Measurements from ENCODE around the gene LPP. TPM values are rescaled to one million over a fixed set of nuclear protein-coding genes. Genes with fewer than 3 reads are reported as not detected.

LPP gene
- polyA plus RNA-seq, 2 of the 4 experiments (the other 2 are of a cell fraction) = 11.0 to 30.8 TPM

- TF ChIP-seq SREBF2 (IDR thresholded peaks at IDR 0.05) = no peak
- TF ChIP-seq MAFK (IDR thresholded peaks at IDR 0.05; ENCODE audit: partially characterized antibody) = peak; percentile 68
- TF ChIP-seq NPAS2 (CRISPR knock-in tag; IDR thresholded peaks at IDR 0.05; ENCODE audit: borderline replicate concordance) = no peak
- no peak for TF ChIP-seq USF2 (IDR thresholded peaks at IDR 0.05)
- TF ChIP-seq TFCP2L1 (CRISPR knock-in tag; IDR thresholded peaks at IDR 0.05) = no peak
- peak; percentile 76 for TF ChIP-seq MAX (IDR thresholded peaks at IDR 0.05)
- no peak for TF ChIP-seq EHMT2 (IDR thresholded peaks at IDR 0.05; ENCODE audit: low read depth)
- no peak for TF ChIP-seq FOXS1 (CRISPR knock-in tag; IDR thresholded peaks at IDR 0.05)
- no peak for TF ChIP-seq ATOH8 (CRISPR knock-in tag; IDR thresholded peaks at IDR 0.05; ENCODE audit: low read depth)
- no peak for TF ChIP-seq PHF8 (IDR thresholded peaks at IDR 0.05; ENCODE audit: borderline replicate concordance, low read depth)
- TF ChIP-seq FOSB (CRISPR knock-in tag; IDR thresholded peaks at IDR 0.05) = no peak
- TF ChIP-seq CBX2 (IDR thresholded peaks at IDR 0.05; ENCODE audit: borderline replicate concordance, low read depth) = no peak
- TF ChIP-seq HOXA7 (CRISPR knock-in tag; IDR thresholded peaks at IDR 0.05) = no peak
- TF ChIP-seq HDAC2 (IDR thresholded peaks at IDR 0.05) = no peak
- TF ChIP-seq KDM1A (IDR thresholded peaks at IDR 0.05; ENCODE audit: low read depth) = no peak
- TF ChIP-seq HOXB13 (CRISPR knock-in tag; IDR thresholded peaks at IDR 0.05; ENCODE audit: low read depth) = no peak
- TF ChIP-seq ESRRA (IDR thresholded peaks at IDR 0.05; ENCODE audit: borderline replicate concordance, low read length) = no peak
- TF ChIP-seq POLR2AphosphoS2 (conservative IDR thresholded peaks at IDR 0.05; ENCODE audit: low read length) = no peak
- no peak for TF ChIP-seq POLR2A (IDR thresholded peaks at IDR 0.05; ENCODE audit: low read length)
- TF ChIP-seq E2F6 (IDR thresholded peaks at IDR 0.05; ENCODE audit: borderline replicate concordance, low read depth) = no peak
- TF ChIP-seq RAD21 (conservative IDR thresholded peaks at IDR 0.05 in 1 of 2, IDR thresholded peaks at IDR 0.05 in 1 of 2) = peak in 1 of 2 experiments; percentile 41; a peak in 3 of 5 replicates
- TF ChIP-seq CHD4 (IDR thresholded peaks at IDR 0.05; ENCODE audit: borderline replicate concordance) = no peak
- TF ChIP-seq HMGXB4 (CRISPR knock-in tag; IDR thresholded peaks at IDR 0.05; ENCODE audit: borderline replicate concordance) = no peak
- TF ChIP-seq ZFP36 (IDR thresholded peaks at IDR 0.05; ENCODE audit: borderline replicate concordance, partially characterized antibody) = no peak
- no peak for TF ChIP-seq NFE2L2 (conservative IDR thresholded peaks at IDR 0.05; ENCODE audit: low read length)
- TF ChIP-seq MAZ (IDR thresholded peaks at IDR 0.05; ENCODE audit: borderline replicate concordance, low read depth, low read length) = no peak
- TF ChIP-seq REST (IDR thresholded peaks at IDR 0.05) = no peak
- peak; percentile 63 to 74; a peak in 2 of 5 replicates for TF ChIP-seq EP300 (IDR thresholded peaks at IDR 0.05)
- no peak for TF ChIP-seq HES2 (IDR thresholded peaks at IDR 0.05)
- TF ChIP-seq RARB (CRISPR knock-in tag; IDR thresholded peaks at IDR 0.05) = no peak
- no peak for TF ChIP-seq NR3C1 (IDR thresholded peaks at IDR 0.05)
- TF ChIP-seq HEYL (CRISPR knock-in tag; IDR thresholded peaks at IDR 0.05) = no peak
- no peak for TF ChIP-seq ZC3H11A (IDR thresholded peaks at IDR 0.05)
- peak in 1 of 2 experiments; percentile 12; a peak in 1 of 4 replicates for TF ChIP-seq CEBPB (IDR thresholded peaks at IDR 0.05)
- no peak for TF ChIP-seq TP53 (CRISPR knock-in tag; IDR thresholded peaks at IDR 0.05)
These were observed 109.1 kb downstream of the LPP start (continued) for GRCh38 chr3:188262913-188263683.
